Astrocyte (in vitro differentiated cells and primary cell): Measurements from ENCODE around the gene ZNF773. TPM values are rescaled to one million over a fixed set of nuclear protein-coding genes. Genes with fewer than 3 reads are reported as not detected.
"Not testable (repeated sequence)": the region's sequence is repeated elsewhere in the genome, so short reads cannot be mapped to it uniquely, and the experiment has no call there.

Experiments
- DNase-seq: peaks from one replicate; pipeline ENCODE4 v3.0.0-alpha.2; 2010; ENCODE audit warnings: low read depth
- FAIRE-seq: peaks from 2 replicates; lab custom pipeline; 2011; peaks lifted over from hg19 to GRCh38; lab: Jason Lieb, UNC
- H2AFZ ChIP-seq: 2 replicates; pipeline ENCODE4 v1.6.0; 2012; ENCODE audit warnings: low read depth, low read length, inconsistent platforms
- H3K27ac ChIP-seq: 2 replicates; pipeline ENCODE4 v1.5.1; 2011; ENCODE audit warnings: low read depth, low read length, inconsistent platforms
- H3K27me3 ChIP-seq: 2 replicates; pipeline ENCODE4 v1.6.0; 2011; ENCODE audit warnings: low read length, inconsistent platforms; ENCODE audit not compliant: insufficient read depth
- H3K36me3 ChIP-seq: 2 replicates; pipeline ENCODE4 v1.5.1; 2011; ENCODE audit warnings: low read length, inconsistent platforms; ENCODE audit not compliant: insufficient read depth
- H3K4me1 ChIP-seq: 2 replicates; pipeline ENCODE4 v1.5.1; 2011; ENCODE audit warnings: low read length, inconsistent platforms; ENCODE audit not compliant: insufficient read depth
- H3K4me2 ChIP-seq: 2 replicates; pipeline ENCODE4 v1.6.0; 2012; ENCODE audit warnings: low read length, inconsistent platforms
- H3K4me3 ChIP-seq: 2 replicates; pipeline ENCODE4 v1.5.1; 2011; ENCODE audit warnings: low read depth, mild to moderate bottlenecking, low read length, inconsistent platforms; ENCODE audit not compliant: insufficient read depth
- H3K79me2 ChIP-seq: 2 replicates; pipeline ENCODE4 v1.6.0; 2012; ENCODE audit warnings: mild to moderate bottlenecking, low read length, inconsistent platforms; ENCODE audit not compliant: insufficient read depth
- H3K9ac ChIP-seq: 2 replicates; pipeline ENCODE4 v1.6.0; 2012; ENCODE audit warnings: mild to moderate bottlenecking, low read length, inconsistent platforms
- H3K9me3 ChIP-seq: 2 replicates; pipeline ENCODE4 v1.5.1; 2012; ENCODE audit warnings: low read depth, mild to moderate bottlenecking, low read length, inconsistent platforms; ENCODE audit not compliant: insufficient read depth
- H4K20me1 ChIP-seq: 2 replicates; pipeline ENCODE4 v1.6.0; 2012; ENCODE audit warnings: low read length, inconsistent platforms; ENCODE audit not compliant: insufficient read depth
- H3K27ac Mint-ChIP-seq: one replicate; pipeline ENCODE4 v1.8.0; 2021; ENCODE audit warnings: mild to moderate bottlenecking, mixed read lengths; ENCODE audit not compliant: unreplicated experiment
- H3K27me3 Mint-ChIP-seq: one replicate; pipeline ENCODE4 v1.8.0; 2021; ENCODE audit warnings: low read depth, mixed read lengths; ENCODE audit not compliant: unreplicated experiment
- H3K36me3 Mint-ChIP-seq: one replicate; pipeline ENCODE4 v1.8.0; 2021; ENCODE audit warnings: low read depth, mixed read lengths; ENCODE audit not compliant: unreplicated experiment
- H3K4me1 Mint-ChIP-seq: one replicate; pipeline ENCODE4 v1.8.0; 2021; ENCODE audit warnings: low read depth, mixed read lengths; ENCODE audit not compliant: unreplicated experiment
- H3K4me3 Mint-ChIP-seq: one replicate; pipeline ENCODE4 v1.8.0; 2021; ENCODE audit warnings: mild to moderate bottlenecking, moderate library complexity, mixed read lengths; ENCODE audit not compliant: unreplicated experiment
- H3K9me3 Mint-ChIP-seq: one replicate; pipeline ENCODE4 v1.8.0; 2021; ENCODE audit warnings: mild to moderate bottlenecking, mixed read lengths; ENCODE audit not compliant: unreplicated experiment
- EZH2 ChIP-seq: IDR thresholded peaks from 2 replicates; pipeline ENCODE4 v1.6.1; 2012; ENCODE audit warnings: mild to moderate bottlenecking, low read length, inconsistent platforms; ENCODE audit not compliant: insufficient read depth
- total RNA-seq: library from RNA; stranded (reverse); gene quantifications from 2 replicates; pipeline ENCODE4 v1.2.1, GENCODE V29; 2021
- TF ChIP-seq, protein P1 (sequence below): IDR thresholded peaks from 2 replicates; pipeline ENCODE4 v1.5.1; 2011; ENCODE audit warnings: low read depth, mild to moderate bottlenecking, inconsistent platforms, low read length, moderate library complexity; ENCODE audit not compliant: insufficient read depth

ZNF773 gene
- total RNA-seq, 1 donor from 2014 or later, result 11.4 TPM

GRCh38 chr19:57515255-57515654 is 15.5 kb downstream of the ZNF773 start:
- Mint-ChIP-seq H3K27ac (no peak overlapping the region), H3K9me3 (peaks cover 46% of the 10 kb centered on the region), H3K4me3 (no peak overlapping the region), H3K36me3 (peaks cover 66% of the 10 kb centered on the region), H3K4me1 (no peaks in the 10 kb centered on the region), H3K27me3 (no peaks in the 10 kb centered on the region)
- TF ChIP-seq, protein P1, sequence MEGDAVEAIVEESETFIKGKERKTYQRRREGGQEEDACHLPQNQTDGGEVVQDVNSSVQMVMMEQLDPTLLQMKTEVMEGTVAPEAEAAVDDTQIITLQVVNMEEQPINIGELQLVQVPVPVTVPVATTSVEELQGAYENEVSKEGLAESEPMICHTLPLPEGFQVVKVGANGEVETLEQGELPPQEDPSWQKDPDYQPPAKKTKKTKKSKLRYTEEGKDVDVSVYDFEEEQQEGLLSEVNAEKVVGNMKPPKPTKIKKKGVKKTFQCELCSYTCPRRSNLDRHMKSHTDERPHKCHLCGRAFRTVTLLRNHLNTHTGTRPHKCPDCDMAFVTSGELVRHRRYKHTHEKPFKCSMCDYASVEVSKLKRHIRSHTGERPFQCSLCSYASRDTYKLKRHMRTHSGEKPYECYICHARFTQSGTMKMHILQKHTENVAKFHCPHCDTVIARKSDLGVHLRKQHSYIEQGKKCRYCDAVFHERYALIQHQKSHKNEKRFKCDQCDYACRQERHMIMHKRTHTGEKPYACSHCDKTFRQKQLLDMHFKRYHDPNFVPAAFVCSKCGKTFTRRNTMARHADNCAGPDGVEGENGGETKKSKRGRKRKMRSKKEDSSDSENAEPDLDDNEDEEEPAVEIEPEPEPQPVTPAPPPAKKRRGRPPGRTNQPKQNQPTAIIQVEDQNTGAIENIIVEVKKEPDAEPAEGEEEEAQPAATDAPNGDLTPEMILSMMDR, result no peak
- TF ChIP-seq EZH2, result no peak
- DNase-seq (no peak), FAIRE-seq (no peak)
- Histone ChIP-seq H2AFZ (no peak overlapping the region), H3K27ac (no peak overlapping the region), H4K20me1 (no peaks in the 10 kb centered on the region), H3K4me1 (no peaks in the 10 kb centered on the region), H3K9me3 (peaks cover 23% of the 10 kb centered on the region), H3K36me3 (no peaks in the 10 kb centered on the region), H3K27me3 (no peaks in the 10 kb centered on the region), H3K79me2 (no peaks in the 10 kb centered on the region), H3K9ac (no peak overlapping the region), H3K4me3 (no peak overlapping the region), H3K4me2 (no peak overlapping the region)

DNA sequence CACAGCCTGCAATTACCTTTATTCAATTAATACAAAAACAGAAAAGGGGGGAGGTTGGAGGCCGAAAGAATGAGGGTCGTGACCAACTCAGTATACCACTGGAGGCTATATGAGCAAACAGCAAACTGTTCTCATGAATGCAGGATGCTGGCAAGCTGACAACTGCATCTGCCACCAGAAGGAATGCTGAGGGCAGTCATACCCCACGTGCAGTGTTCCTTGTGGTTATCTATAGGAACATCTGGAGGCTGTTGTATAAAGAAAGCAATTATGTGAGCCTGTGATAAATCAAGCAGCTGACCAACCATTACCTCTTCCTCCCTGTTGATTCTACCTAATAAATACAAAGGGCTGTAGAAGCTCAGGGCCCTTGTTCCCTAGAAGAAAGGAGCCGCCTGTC is 18.3 kb downstream of the ZNF773 start:
- H3K9me3 ChIP-seq, result peaks cover 17% of the 10 kb centered on the region
- not testable (repeated sequence) for H4K20me1 ChIP-seq, H3K27me3 Mint-ChIP-seq, H3K9ac ChIP-seq, FAIRE-seq, H3K4me1 ChIP-seq, DNase-seq, H3K79me2 ChIP-seq, H3K4me3 Mint-ChIP-seq, H3K4me3 ChIP-seq, H3K36me3 ChIP-seq, H3K4me2 ChIP-seq, H3K27me3 ChIP-seq, H3K27ac ChIP-seq, H3K27ac Mint-ChIP-seq, H3K4me1 Mint-ChIP-seq, H2AFZ ChIP-seq
- Mint-ChIP-seq H3K9me3 (peaks cover 33% of the 10 kb centered on the region), H3K36me3 (peaks cover 51% of the 10 kb centered on the region)

DNA sequence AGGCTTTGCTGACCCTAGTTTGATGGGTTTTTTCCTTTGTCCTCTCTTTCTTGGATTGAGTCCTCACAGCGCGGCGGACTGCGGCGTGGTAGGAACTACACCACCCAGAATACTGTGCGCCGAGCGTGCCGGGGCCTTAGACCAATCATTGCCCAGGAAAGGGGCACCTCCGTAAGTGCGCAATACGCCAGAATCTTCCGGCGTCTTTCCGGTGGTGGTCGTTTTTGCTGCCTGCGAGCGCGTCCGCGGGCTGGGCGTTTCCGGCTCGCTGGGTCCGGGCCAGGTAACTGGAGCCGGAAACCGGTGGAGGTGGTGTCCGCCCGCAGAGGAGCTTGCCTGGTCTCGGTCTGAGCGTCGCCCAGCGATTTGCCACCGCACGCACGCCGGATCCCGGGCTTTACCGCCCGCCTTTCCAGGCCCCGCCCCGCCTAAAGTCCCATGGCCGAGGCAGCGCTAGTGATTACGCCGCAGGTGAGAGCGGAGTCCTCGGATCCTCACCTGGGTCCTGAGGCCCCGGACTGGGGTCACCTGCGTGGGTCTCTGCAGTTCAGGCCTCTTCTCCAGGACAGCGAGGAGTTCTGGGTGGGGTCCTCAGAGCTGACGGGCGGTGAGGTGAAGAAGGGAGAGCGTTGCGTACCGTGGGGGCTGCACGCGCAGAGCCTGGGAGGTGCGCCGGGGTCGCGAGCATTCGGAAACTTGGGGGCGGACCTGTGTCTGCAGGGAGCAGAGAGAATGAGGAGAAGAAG is 27.6 kb downstream of the ZNF773 start, which contains the start of gene ZNF549:
Gene ZNF549 (plus strand): TSS at position 221 of the 746 bp plus-strand sequence. CDS start 218 bp downstream, at position 439.
- no peaks in the 10 kb centered on the region for H4K20me1 ChIP-seq
- H3K27me3 Mint-ChIP-seq, result no peaks in the 10 kb centered on the region
- H3K4me1 Mint-ChIP-seq, result peaks cover 5% of the 10 kb centered on the region
- H3K36me3 Mint-ChIP-seq, result peaks cover 19% of the 10 kb centered on the region
- peak within 1 kb of the TSS; percentile 98 for H3K4me3 Mint-ChIP-seq
- peak within 1 kb of the TSS; percentile 98 for H3K4me3 ChIP-seq
- peak within 1 kb of the TSS; percentile 99 for H2AFZ ChIP-seq
- peaks cover 31% of the 10 kb centered on the region for H3K79me2 ChIP-seq
- DNase-seq (peak; percentile 94), FAIRE-seq (peak; percentile 80)
- peaks cover 7% of the 10 kb centered on the region for H3K36me3 ChIP-seq
- peak within 1 kb of the TSS; percentile 96 for H3K4me2 ChIP-seq
- H3K27ac Mint-ChIP-seq, result peak within 1 kb of the TSS; percentile 49
- H3K9me3 ChIP-seq, result peaks cover 6% of the 10 kb centered on the region
- H3K27ac ChIP-seq, result peak within 1 kb of the TSS; percentile 14
- no peak for TF ChIP-seq EZH2
- TF ChIP-seq, protein P1, result no peak
- peaks cover 10% of the 10 kb centered on the region for H3K9me3 Mint-ChIP-seq
- no peaks in the 10 kb centered on the region for H3K27me3 ChIP-seq
- peak within 1 kb of the TSS; percentile 84 for H3K9ac ChIP-seq
- no peaks in the 10 kb centered on the region for H3K4me1 ChIP-seq
